HepG2 (cell line): ENCODE data around the gene QRICH2. TPM values are rescaled to one million over a fixed set of nuclear protein-coding genes. Genes with fewer than 3 reads are reported as not detected.

Experiments used
- ATAC-seq: fragments of 200-7000 bp; cut with Tn5 transposase; 3 replicates; pipeline ENCODE4 v1.9.1; 2020; ENCODE audit warnings: mild to moderate bottlenecking, moderate library complexity
- BruUV-seq: library from RNA; stranded (reverse); fragments of 400-500 nt; replicated peaks from 2 replicates; lab custom pipeline; 2021; lab: Mats Ljungman, UMichigan
- CTCF ChIA-PET: fragments of 300-600 bp; formaldehyde crosslinking; extraction: SDS; loops from one replicate; lab custom pipeline; 2021; ENCODE audit warnings: low total read pairs, inconsistent platforms, low intra/inter-chr PET ratio; lab: Yijun Ruan, JAX
- POLR2A ChIA-PET: fragments of 350-600 bp; sonication (Branson Sonifier 250); formaldehyde crosslinking; loops from one replicate; lab custom pipeline; 2020; ENCODE audit warnings: antibody characterized with exemption, inconsistent platforms; lab: Yijun Ruan, JAX
- DNase-seq: peaks from one replicate; pipeline ENCODE4 v3.0.0-alpha.2; 2015; ENCODE audit warnings: low spot score
- FAIRE-seq: peaks from 3 replicates; lab custom pipeline; 2011; peaks lifted over from hg19 to GRCh38; lab: Jason Lieb, UNC
- H2AFZ ChIP-seq: one replicate; pipeline ENCODE4 v1.6.1; 2011; ENCODE audit warnings: low read length, inconsistent platforms
- H3K27ac ChIP-seq: fragments of 300-600 bp; 3 replicates; pipeline ENCODE4 v1.8.0; 2011; ENCODE audit warnings: mixed run types, mild to moderate bottlenecking, mixed read lengths, low read length, inconsistent platforms; ENCODE audit not compliant: insufficient read depth; ENCODE audit errors: extremely low read length
- H3K27me3 ChIP-seq, 2 experiments: fragments of 200-600 bp in 1 of 2; 2 replicates in 1 of 2; 3 replicates in 1 of 2; pipeline versions ENCODE4 v1.6.0 to v1.8.0; 2011; ENCODE audit warnings: low read length in 2 of 2, mild to moderate bottlenecking in 2 of 2, moderate library complexity in 2 of 2, inconsistent platforms in 1 of 2; ENCODE audit not compliant: insufficient read depth in 2 of 2, control insufficient read depth in 1 of 2
- H3K36me3 ChIP-seq, 2 experiments: fragments of 200-600 bp in 1 of 2; replicated peaks in 1 of 2; 2 replicates in 1 of 2; 3 replicates in 1 of 2; pipeline versions ENCODE4 v1.5.1 to v1.8.0; 2011; ENCODE audit warnings: low read length in 2 of 2, inconsistent platforms in 1 of 2; ENCODE audit not compliant: insufficient read depth in 2 of 2, control insufficient read depth in 1 of 2
- H3K4me1 ChIP-seq: 2 replicates; pipeline ENCODE4 v1.5.1; 2012; ENCODE audit warnings: low read length, inconsistent platforms; ENCODE audit not compliant: insufficient read depth
- H3K4me2 ChIP-seq: 2 replicates; pipeline ENCODE4 v1.6.0; 2011; ENCODE audit warnings: low read depth, low read length, inconsistent platforms
- H3K4me3 ChIP-seq, 3 experiments: fragments of 200-600 bp in 1 of 3; sonication (generic), shearing (Covaris generic) in 1 of 3; replicated peaks in 1 of 3; 2 replicates each; pipeline ENCODE4 v1.5.1; 2011 to 2016; ENCODE audit warnings: low read length in 3 of 3, inconsistent platforms in 2 of 3, low read depth in 2 of 3, mild to moderate bottlenecking in 2 of 3, control low read depth in 1 of 3, mixed read lengths in 1 of 3; ENCODE audit not compliant: insufficient read depth in 1 of 3
- H3K79me2 ChIP-seq: one replicate; pipeline ENCODE4 v1.6.1; 2011; ENCODE audit warnings: low read length, inconsistent platforms; ENCODE audit not compliant: insufficient read depth
- H3K9ac ChIP-seq: 2 replicates; pipeline ENCODE4 v1.6.0; 2011; ENCODE audit warnings: mild to moderate bottlenecking, low read depth, low read length, inconsistent platforms; ENCODE audit not compliant: insufficient read depth
- H3K9me3 ChIP-seq: 2 replicates; pipeline ENCODE4 v1.5.1; 2012; ENCODE audit warnings: mild to moderate bottlenecking, low read length
- H4K20me1 ChIP-seq: 2 replicates; pipeline ENCODE4 v1.6.0; 2011; ENCODE audit warnings: inconsistent platforms, mild to moderate bottlenecking, low read length, moderate library complexity; ENCODE audit not compliant: insufficient read depth
- ARHGAP35 ChIP-seq: sonication (generic); formaldehyde crosslinking; IDR thresholded peaks from 2 replicates; pipeline ENCODE4 v1.9.0; 2022; ENCODE audit warnings: mild to moderate bottlenecking, inconsistent platforms, moderate library complexity, missing genetic modification reagents, borderline replicate concordance
- ATF2 ChIP-seq: sonication (generic); formaldehyde crosslinking; IDR thresholded peaks from 2 replicates; pipeline ENCODE4 v1.4.0; 2020; ENCODE audit warnings: missing genetic modification reagents
- DMAP1 ChIP-seq: IDR thresholded peaks from 2 replicates; pipeline ENCODE4 v1.6.1; 2016
- DNMT3B ChIP-seq: conservative IDR thresholded peaks from 2 replicates; pipeline ENCODE4 v1.6.1; 2016; ENCODE audit warnings: missing biosample characterization, control low read depth
- ELK4 ChIP-seq: sonication (generic); formaldehyde crosslinking; IDR thresholded peaks from 2 replicates; pipeline ENCODE4 v1.9.0; 2021; ENCODE audit warnings: missing genetic modification reagents, borderline replicate concordance
- FOXK1 ChIP-seq: sonication (generic); formaldehyde crosslinking; IDR thresholded peaks from 2 replicates; pipeline ENCODE4 v1.4.0; 2020; ENCODE audit warnings: low read depth, missing genetic modification reagents, borderline replicate concordance
- GPN1 ChIP-seq: sonication (generic); formaldehyde crosslinking; IDR thresholded peaks from 2 replicates; pipeline ENCODE4 v1.5.1; 2020; ENCODE audit warnings: missing genetic modification reagents, borderline replicate concordance
- IKZF5 ChIP-seq: IDR thresholded peaks from 2 replicates; pipeline ENCODE4 v1.6.1; 2018; ENCODE audit warnings: missing genetic modification reagents, mild to moderate bottlenecking, missing compliant biosample characterization
- IRF2 ChIP-seq: IDR thresholded peaks from 2 replicates; pipeline ENCODE4 v1.6.1; 2018; ENCODE audit warnings: missing genetic modification reagents, missing compliant biosample characterization
- JUND ChIP-seq: sonication (generic); formaldehyde crosslinking; IDR thresholded peaks from 2 replicates; pipeline ENCODE4 v1.8.0; 2022; ENCODE audit warnings: mild to moderate bottlenecking, missing genetic modification reagents
- KLF6 ChIP-seq: IDR thresholded peaks from 2 replicates; pipeline ENCODE4 v1.8.0; 2016; ENCODE audit warnings: missing biosample characterization, missing genetic modification reagents
- MIER2 ChIP-seq: IDR thresholded peaks from 2 replicates; pipeline ENCODE4 v1.6.1; 2016; ENCODE audit warnings: missing biosample characterization, missing genetic modification reagents
- NAIF1 ChIP-seq: sonication (generic); formaldehyde crosslinking; IDR thresholded peaks from 2 replicates; pipeline ENCODE4 v1.5.0; 2020; ENCODE audit warnings: mild to moderate bottlenecking, missing genetic modification reagents, borderline replicate concordance
- POLR2AphosphoS5 ChIP-seq: IDR thresholded peaks from 2 replicates; pipeline ENCODE4 v1.6.1; 2012; ENCODE audit warnings: low read depth, low read length
- TBX3 ChIP-seq: fragments of 450-650 bp; IDR thresholded peaks from 2 replicates; pipeline ENCODE4 v1.6.1; 2017; ENCODE audit warnings: antibody characterized with exemption, mild to moderate bottlenecking, inconsistent platforms, borderline replicate concordance
- TMF1 ChIP-seq: sonication (generic); formaldehyde crosslinking; IDR thresholded peaks from 2 replicates; pipeline ENCODE4 v1.8.1; 2022; ENCODE audit warnings: low read depth, missing genetic modification reagents
- TOE1 ChIP-seq: sonication (generic); formaldehyde crosslinking; IDR thresholded peaks from 2 replicates; pipeline ENCODE4 v1.4.0; 2020; ENCODE audit warnings: mild to moderate bottlenecking, missing genetic modification reagents
- TOPORS ChIP-seq: sonication (generic); formaldehyde crosslinking; IDR thresholded peaks from 2 replicates; pipeline ENCODE4 v1.8.0; 2023; ENCODE audit warnings: mild to moderate bottlenecking, missing genetic modification reagents
- ZBTB20 ChIP-seq: sonication (generic); formaldehyde crosslinking; IDR thresholded peaks from 2 replicates; pipeline ENCODE4 v1.8.1; 2023; ENCODE audit warnings: missing genetic modification reagents, low read depth, mild to moderate bottlenecking, borderline replicate concordance
- ZFAT ChIP-seq: sonication (generic); formaldehyde crosslinking; conservative IDR thresholded peaks from 2 replicates; pipeline ENCODE4 v1.8.1; 2023; ENCODE audit warnings: missing genetic modification reagents, inconsistent platforms
- ZNF136 ChIP-seq: sonication (generic); formaldehyde crosslinking; IDR thresholded peaks from 2 replicates; pipeline ENCODE4 v1.8.1; 2022; ENCODE audit warnings: low read depth, mild to moderate bottlenecking, moderate library complexity, missing genetic modification reagents
- ZNF282 ChIP-seq: fragments of 450-650 bp; IDR thresholded peaks from 2 replicates; pipeline ENCODE4 v1.6.1; 2018; ENCODE audit not compliant: partially characterized antibody
- ZNF337 ChIP-seq: sonication (generic); formaldehyde crosslinking; IDR thresholded peaks from 2 replicates; pipeline ENCODE4 v1.5.1; 2020; ENCODE audit warnings: missing genetic modification reagents, low read depth, mild to moderate bottlenecking, borderline replicate concordance
- ZNF577 ChIP-seq: sonication (generic); formaldehyde crosslinking; IDR thresholded peaks from 2 replicates; pipeline ENCODE4 v1.4.0; 2020; ENCODE audit warnings: mild to moderate bottlenecking, low read depth, missing genetic modification reagents, borderline replicate concordance
- WGBS: methylation state at CpG from one replicate; pipeline ENCODE4 v1.1.6; 2017; ENCODE audit warnings: low lambda C conversion rate; 5-methylcytosine and 5-hydroxymethylcytosine counted together
- in situ Hi-C: cut with HindIII; loops from 2 replicates; pipeline ENCODE4 v1.10.0; 2017; ENCODE audit warnings: low pct_unique_long_range_greater_than_20kb; ENCODE audit not compliant: extremely low pct_ligation_motif_present
- intact Hi-C: fragments of 100-400 bp; cut with micrococcal nuclease; formaldehyde crosslinking; loops from one replicate; pipeline ENCODE4 v1.10.0; 2022; ENCODE audit not compliant: unreplicated experiment
- polyA plus RNA-seq, 8 experiments: library from polyadenylated mRNA; depleted of rRNA in 3 of 8; stranded (reverse) in 7 of 8; unstranded in 1 of 8; fragments of >200 nt; fragmentation: Illumina TruSeq in 4 of 8; extraction: Trizol in 4 of 8; gene quantifications; 2 replicates each; pipeline versions ENCODE4 v1.2.1 to v1.2.3, GENCODE V29; 2011 to 2016; ENCODE audit warnings: low read depth in 4 of 8, missing spikeins in 1 of 8, mixed read lengths in 1 of 8; ENCODE audit not compliant: insufficient read depth in 1 of 8
- total RNA-seq, 5 experiments: library from RNA; depleted of rRNA; stranded (reverse); fragments of >200 nt; fragmentation: Illumina TruSeq; extraction: Trizol; gene quantifications; 2 replicates each; pipeline ENCODE4 v1.2.3, GENCODE V29; 2016; ENCODE audit warnings: low read depth in 1 of 5

Gene QRICH2
- total and polyA plus RNA-seq, 2 of the 13 experiments (the other 11 are each of a cell fraction or from before 2014, with no cell fraction given) = 3.7 to 5.7 TPM

- DNase-seq (peak; percentile 93), FAIRE-seq (peak; percentile 95), ATAC-seq (peak; percentile 73)
- WGBS = under 1% methylated on average over 7 of the region's 7 CpGs
- POLR2A ChIA-PET = interaction anchor here (0.6 to 2.7 kb wide), 9 partner anchors 9 to 458 kb away, joined by 3 to 32 read pairs (median 6); partner anchors contain the start of genes EXOC7 and UBALD2
- BruUV-seq = no TSS peak
- peaks cover 41% of the 10 kb centered on the region for H3K4me1 ChIP-seq
- no peak overlapping the region; a peak in 1 of 6 replicates for H3K4me3 ChIP-seq
- peaks cover 8 to 36% of the 10 kb centered on the region in 2 experiments; a peak in 4 of 5 replicates for H3K27me3 ChIP-seq
- H3K9me3 ChIP-seq = no peaks in the 10 kb centered on the region
- in situ Hi-C loops = no loop called here
- H2AFZ ChIP-seq = no peak overlapping the region
- H4K20me1 ChIP-seq = no peaks in the 10 kb centered on the region
- CTCF ChIA-PET = no interaction called here
- H3K36me3 ChIP-seq = no peaks in the 10 kb centered on the region
- no peak overlapping the region for H3K9ac ChIP-seq
- H3K4me2 ChIP-seq = peak overlapping the region; percentile 35
- no peak overlapping the region for H3K27ac ChIP-seq
- no peaks in the 10 kb centered on the region for H3K79me2 ChIP-seq
- intact Hi-C loops = loop anchor here (1.0 to 2.0 kb wide), 3 partner anchors 17 to 41 kb away; no protein-coding TSS in a partner anchor
- TF ChIP-seq TOPORS (CRISPR knock-in tag) (no peak), TBX3 (no peak), NAIF1 (CRISPR knock-in tag) (no peak), JUND (CRISPR knock-in tag) (peak; percentile 55; the same call in 1 of the 2 replicates), ZFAT (CRISPR knock-in tag) (no peak), DMAP1 (CRISPR knock-in tag) (no peak), ZNF577 (CRISPR knock-in tag) (no peak), ZNF282 (no peak), MIER2 (CRISPR knock-in tag) (no peak), FOXK1 (CRISPR knock-in tag) (peak; percentile 38; the same call in 1 of the 2 replicates), ZNF337 (CRISPR knock-in tag) (no peak), ARHGAP35 (no peak), KLF6 (CRISPR knock-in tag) (0 out of 2 replicates have a peak, but pooled peaks have one; percentile 33), ZBTB20 (peak; percentile 61; the same call in 1 of the 2 replicates), DNMT3B (no peak), ZNF136 (no peak), TMF1 (CRISPR knock-in tag) (no peak), ATF2 (CRISPR knock-in tag) (no peak), GPN1 (CRISPR knock-in tag) (no peak), ELK4 (no peak), IRF2 (peak; percentile 45; the same call in 1 of the 2 replicates), TOE1 (CRISPR knock-in tag) (no peak), IKZF5 (CRISPR knock-in tag) (peak; percentile 61; the same call in 1 of the 2 replicates), POLR2AphosphoS5 (no peak)
Observed at GRCh38 chr17:76237859-76238313, 70.2 kb downstream of the QRICH2 start.
